Ramos (cell line): ENCODE measurements around the gene TRIM16.
"Not testable (repeated sequence)": the region's sequence is repeated elsewhere in the genome, so short reads cannot be mapped to it uniquely, and the experiment has no call there.

Experiments used
- in situ Hi-C: fragments of 300-500 bp; cut with MboI; formaldehyde crosslinking; loops from one replicate; pipeline ENCODE4 v1.14.3; 2022; ENCODE audit warnings: low sequenced_read_pairs; ENCODE audit not compliant: unreplicated experiment

Gene TRIM16

GRCh38 chr17:15622124-15622523 is 62.0 kb downstream of the TRIM16 start:
- in situ Hi-C loops, result not testable (repeated sequence)

- in situ Hi-C loops, result not testable (repeated sequence)
Measured at GRCh38 chr17:15619331-15620058, 64.6 kb downstream of the TRIM16 start, which contains the start of gene FBXW10B. TSS of gene FBXW10B (minus strand) at chr17:15619704. CDS start at chr17:15619512, 192 bp downstream.

DNA sequence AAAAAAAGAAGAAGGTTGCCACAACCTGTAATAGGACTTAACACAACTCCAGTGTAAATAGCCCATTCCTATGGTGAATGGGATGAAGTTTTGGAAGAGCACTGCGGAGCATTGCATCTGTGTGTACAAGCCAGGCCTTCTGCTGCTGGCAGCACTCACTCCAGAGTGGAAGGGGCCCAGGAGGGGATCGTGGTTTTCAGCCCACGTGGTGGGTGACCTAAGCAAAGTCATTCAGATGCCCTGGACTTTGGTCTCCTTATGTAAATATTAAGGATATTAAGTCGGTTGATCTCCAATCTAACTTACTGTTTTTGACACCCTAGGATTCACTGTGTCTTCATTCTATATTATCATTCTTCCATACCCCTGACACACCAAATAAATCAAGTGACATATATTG is 67.3 kb downstream of the TRIM16 start:
- in situ Hi-C loops, result not testable (repeated sequence)

GRCh38 chr17:15615850-15616249 is 68.3 kb downstream of the TRIM16 start:
- in situ Hi-C loops, result not testable (repeated sequence)

GRCh38 chr17:15613111-15613510 is 71.0 kb downstream of the TRIM16 start:
- in situ Hi-C loops, result not testable (repeated sequence)

GRCh38 chr17:15592960-15593359 is 91.2 kb downstream of the TRIM16 start:
- in situ Hi-C loops, result not testable (repeated sequence)

GRCh38 chr17:15591986-15592385 is 92.1 kb downstream of the TRIM16 start:
- in situ Hi-C loops, result not testable (repeated sequence)

GRCh38 chr17:15590844-15591243 is 93.3 kb downstream of the TRIM16 start:
- in situ Hi-C loops, result not testable (repeated sequence)

DNA sequence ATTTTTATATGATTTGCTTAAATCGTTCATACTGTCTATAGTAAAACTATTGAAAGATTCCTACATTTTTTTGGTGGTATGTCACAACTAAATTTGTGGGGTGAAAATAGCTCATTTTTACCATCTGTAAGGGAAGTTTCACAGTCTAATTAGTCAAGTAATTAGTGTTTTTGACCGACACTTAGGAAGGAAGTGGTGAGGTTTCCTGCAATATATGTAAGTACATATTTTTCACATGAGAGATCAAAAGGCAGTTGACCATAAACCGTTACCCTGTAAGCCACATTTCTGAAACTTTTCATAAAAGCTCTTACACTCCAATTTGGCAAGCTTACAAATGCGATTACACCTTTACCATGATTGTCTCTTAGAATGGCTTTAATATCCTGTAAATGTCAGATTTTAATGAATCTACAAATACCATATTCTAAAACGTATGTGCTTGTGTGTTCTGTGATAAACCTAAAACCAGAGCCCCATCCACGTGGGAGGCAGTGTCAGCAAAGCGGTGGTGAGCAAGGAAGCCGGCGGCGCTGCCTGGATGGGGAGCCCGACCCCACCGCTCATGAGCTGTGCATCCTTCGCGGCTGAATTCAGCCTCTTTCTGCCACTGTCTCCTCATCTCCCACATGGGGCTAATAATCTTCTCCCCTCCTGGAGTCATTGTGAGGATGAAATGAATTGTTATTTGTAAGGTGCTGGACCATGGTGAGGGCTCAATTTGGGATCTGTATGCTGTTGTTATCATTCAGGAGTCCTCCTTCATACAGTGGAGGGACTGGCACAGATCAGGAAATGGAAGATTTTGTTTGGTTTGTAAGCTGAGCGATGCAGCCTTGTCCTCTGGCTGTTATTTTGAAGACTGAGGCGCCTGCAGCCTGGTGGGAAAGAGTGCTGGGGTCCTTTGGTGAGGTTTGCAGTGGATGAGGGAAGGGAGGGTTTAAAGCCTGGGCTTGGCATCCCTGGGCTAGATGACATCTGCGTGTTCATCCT is 94.3 kb downstream of the TRIM16 start:
- in situ Hi-C loops, result not testable (repeated sequence)

GRCh38 chr17:15588017-15588416 is 96.1 kb downstream of the TRIM16 start:
- in situ Hi-C loops, result not testable (repeated sequence)

DNA sequence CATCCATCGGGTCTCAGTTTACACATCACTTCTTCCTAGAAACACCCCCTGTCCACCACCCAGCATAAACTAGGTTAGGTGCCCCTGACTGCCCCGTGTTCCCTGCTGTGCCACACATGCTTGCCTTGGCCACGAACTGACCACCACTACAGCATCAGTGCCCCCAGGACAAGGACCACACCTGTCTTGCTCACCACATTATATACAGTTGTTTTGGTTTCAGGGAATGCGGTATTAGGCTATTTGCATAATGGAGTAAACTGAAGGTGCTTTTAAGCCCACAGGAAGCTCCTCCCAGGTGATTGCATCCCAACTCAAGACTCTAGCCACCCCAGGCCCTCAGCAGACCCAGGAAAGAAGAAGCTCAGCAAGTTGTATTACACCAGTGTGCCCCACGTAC is 100.8 kb downstream of the TRIM16 start:
- in situ Hi-C loops, result not testable (repeated sequence)

GRCh38 chr17:15581462-15581861 is 102.6 kb downstream of the TRIM16 start:
- in situ Hi-C loops, result not testable (repeated sequence)
